HG02970 (cell line): ENCODE data around the gene C1orf21.

Experiments
- ATAC-seq: cut with Tn5 transposase; IDR thresholded peaks from one replicate; pipeline ENCODE4 v1.9.1; 2021; ENCODE audit warnings: mild to moderate bottlenecking, moderate library complexity, moderate number of reproducible peaks; ENCODE audit not compliant: unreplicated experiment, low FRiP score

The C1orf21 gene

DNA sequence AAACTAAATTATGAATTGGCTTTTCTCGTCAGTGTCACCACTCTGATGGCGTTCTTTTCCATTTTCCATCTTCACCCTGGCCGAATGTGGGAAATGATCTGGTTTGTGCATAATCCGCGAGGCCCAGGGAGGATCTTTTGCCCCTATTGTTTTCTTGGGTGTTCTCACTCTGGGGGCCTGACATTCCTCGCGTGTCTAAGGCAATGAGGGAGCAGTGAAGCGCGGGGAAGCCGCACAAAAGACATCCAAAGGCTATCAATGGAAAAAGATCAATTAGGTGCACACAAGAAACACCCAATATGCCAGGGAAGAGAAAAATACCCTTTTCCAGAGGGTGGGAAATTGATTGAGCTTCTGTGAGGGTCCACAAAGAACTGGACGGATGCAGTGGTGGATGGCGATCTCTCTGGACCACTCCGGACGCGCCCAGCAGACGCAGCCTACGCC, 941 bp upstream of the C1orf21 start:
- no peak for ATAC-seq

DNA sequence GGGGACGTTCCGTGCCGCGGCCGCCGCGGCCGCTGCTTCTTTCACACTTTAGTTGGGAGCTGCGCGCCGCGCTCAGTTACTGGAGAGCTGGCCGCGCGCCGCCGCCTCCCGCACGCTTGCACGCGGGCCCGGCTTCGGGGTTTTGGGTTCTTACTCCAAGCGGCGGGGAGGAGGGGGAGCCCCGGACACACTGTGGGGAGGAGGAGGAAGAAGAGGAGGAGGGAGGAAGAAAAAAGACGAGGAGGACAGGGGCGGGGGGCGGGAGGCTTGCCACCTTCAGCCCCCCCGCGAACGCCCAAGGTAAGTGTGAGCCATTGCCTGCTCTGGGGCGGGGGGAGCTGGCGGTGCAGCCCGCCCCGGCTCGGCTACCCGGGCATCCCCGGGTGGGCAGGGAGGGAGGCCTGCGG, 243 bp downstream of the C1orf21 start:
- ATAC-seq: no peak

DNA sequence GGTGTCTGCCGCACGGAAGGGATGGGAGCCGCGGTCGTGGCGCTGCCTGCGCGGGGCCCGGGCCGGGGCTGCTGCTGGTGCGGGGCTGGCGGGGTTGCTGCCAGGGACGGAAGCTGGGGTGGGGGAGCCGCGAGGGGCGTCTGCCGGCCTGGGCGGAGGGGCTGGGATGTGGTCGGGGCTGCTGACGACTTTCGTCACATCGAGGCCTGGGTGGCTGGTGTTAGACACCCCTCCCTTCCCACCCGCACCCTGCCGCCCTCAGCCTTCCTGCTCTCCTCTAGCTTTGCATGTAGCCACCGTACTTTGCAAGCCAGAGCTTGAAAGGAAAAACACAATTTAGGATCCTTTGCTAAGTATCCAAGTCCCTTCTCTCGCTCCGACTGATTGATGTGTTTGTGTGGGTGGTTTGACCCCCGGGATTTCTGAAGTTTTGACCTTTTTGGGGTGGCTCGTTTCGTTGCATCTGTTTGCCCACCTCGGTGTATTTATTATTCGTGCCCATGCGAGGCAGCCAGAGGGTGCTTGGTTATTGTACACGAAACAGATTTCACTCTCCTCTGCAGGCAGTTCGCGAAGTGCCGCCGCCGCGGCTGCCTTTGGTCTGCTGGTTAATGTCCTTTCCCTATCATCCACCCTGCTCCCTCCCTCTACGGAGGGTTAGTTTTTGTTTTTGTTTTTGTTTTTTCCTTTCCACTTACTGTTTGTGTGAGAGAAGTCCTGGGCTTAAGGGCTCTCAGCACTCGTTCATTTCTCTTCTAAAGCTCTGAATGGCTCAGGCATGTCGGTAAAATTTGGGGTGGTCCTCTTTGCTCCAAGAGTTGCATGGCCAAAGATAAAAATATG, 868 bp downstream of the C1orf21 start:
- no peak for ATAC-seq

DNA sequence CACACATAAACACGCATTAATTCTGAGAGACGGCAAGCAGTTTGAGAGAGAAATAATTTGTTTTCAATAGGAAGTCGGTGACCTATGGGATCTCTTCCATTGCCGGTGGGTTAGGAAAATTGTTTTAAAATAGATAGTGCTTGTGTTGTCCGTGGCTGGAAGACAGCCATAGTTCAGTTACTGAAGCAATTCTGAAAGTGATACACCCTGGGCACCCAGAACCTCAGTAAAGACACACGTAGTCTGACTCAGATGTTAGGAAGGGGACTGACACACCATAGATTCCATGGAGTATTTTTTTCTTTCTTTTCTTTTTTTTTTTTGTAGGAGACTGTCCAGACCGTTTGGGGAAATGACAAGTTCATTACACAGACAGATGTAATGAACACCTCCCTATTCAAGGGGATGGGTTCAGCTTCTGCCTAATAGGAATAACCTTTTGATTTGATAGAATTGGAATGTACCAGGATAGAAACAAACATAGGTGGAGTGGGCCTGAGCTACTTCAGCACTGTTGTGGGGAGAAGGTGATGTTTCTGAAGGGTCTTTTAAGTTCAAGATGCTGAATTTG, 1.6 kb downstream of the C1orf21 start:
- no peak for ATAC-seq

DNA sequence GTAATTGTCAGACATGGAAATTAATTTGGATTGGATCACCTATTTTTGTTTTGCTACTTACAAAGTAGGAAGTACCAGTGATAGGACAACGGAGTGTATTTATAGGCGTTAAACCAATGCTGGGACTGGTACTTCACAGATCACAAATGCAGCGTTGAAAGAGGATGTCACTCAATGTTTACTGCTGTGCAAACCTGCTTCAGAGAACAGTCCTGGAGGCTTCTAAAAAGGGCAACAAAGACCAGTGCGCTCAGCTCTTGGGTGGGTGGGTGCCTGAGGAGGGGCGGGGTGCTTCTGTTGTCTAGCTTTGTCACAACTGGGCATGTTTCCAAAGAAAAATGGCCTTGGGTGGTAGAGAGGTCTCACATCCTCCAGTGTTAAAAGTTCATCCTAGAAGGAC, 2.1 kb downstream of the C1orf21 start:
- no peak for ATAC-seq

DNA sequence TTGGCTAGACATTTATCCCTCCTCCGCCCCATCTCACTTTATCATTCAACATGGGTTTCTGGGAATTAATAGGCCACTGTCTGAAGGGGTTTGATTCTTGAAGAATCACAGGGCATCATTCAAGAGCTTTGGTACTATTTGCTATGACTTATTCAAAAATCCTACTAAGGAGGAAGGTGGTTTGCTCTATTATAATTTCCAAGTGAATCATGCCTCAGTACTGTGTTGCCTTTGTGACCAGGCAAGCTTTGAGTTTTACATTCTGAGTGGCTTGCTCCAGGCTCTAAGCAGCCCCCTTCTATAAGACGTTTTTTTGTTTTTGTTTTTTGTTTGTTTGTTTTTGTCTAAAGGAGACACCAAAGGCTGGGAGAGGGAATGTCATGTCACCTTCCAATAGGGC, 2.6 kb downstream of the C1orf21 start:
- no peak for ATAC-seq

DNA sequence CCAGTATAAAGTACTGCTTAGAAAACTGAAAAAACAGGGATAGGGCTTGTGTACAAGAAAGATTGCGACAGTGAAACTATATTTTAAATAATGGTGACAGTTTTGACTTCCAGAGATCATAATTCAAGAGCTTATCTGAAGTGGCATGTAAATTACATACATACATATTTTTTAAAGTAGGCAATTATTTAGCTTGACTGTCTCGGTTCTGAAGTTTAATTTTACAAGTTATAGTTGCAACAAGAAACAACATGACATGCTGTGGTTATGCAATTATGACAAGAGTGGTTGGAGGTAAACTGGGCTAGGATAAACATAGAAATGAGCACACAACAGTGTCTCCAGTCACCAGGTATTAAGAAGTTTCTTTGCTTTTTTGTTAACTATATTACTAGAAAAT, 4.1 kb downstream of the C1orf21 start:
- ATAC-seq: no peak

DNA sequence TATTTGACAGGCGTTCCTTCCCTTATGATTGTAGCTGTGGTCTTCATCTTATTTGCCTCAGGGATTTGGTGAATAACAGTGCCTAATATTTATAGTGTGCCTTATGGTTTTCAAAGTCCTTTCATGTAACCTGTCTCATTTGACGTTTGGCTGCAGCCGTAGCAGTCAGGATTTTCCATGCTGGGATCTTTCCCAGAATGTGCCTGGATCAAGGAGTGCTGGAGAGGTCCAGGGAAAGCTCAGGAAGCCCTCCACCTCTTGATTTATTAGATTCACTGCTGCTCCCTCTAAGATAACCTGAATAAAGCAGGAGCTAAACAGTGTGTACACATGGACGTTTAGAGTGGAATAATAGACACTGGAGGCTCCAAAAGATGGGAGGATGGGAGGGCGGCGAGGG, 5.2 kb downstream of the C1orf21 start:
- no peak for ATAC-seq

DNA sequence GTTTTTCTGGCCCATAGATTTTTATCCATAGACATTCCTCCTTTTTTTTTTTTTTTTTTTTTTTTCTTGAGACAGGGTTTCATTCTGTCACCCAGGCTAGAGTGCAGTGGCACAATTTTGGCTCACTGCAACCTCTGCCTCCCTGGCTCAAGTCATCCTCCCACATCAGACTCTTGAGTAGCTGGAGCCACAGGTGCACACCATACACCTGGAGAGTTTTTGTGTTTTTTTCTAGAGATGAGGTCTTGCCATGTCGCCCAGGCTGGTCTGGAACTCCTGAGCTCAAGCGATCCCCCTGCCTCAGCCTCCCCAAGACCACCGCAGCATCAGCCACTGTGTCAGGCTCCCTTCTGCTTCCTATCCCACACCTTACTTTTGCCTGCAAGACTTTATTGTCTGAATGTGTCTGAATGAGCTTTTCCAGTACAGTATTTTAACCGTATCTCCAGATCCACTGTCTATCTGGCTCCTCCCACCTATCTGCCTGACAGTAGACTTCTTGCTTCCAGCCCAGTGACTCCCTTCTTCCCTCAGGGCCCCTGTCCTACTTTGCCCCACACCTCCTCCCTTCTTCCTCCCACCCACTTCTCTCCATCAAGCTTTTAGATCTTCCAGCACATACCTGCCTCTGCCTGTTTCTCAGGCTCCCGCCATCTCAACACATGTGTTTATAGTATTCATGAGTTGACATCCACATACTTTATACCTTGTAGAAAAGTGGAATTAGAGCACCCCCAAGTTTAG, 6.1 kb downstream of the C1orf21 start:
- no peak for ATAC-seq

DNA sequence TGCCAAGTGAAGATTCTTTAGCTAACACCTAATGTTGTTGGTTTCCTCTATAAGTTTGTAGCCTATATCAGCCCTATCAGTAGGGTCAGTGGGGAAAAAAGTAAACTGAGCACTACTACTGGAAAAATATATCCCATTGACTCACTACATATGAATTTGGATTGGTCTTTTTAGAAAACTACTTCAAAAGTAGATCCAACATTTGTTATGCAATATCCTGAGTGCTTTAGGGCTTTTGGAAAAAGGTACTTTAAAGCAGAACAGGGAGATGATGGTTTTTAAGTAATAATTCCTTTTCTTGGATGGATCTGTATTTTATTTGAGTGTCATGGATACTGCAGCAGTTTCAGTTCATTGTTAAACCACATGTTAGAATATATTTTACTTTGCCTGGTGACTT, 7.1 kb downstream of the C1orf21 start:
- ATAC-seq: no peak

DNA sequence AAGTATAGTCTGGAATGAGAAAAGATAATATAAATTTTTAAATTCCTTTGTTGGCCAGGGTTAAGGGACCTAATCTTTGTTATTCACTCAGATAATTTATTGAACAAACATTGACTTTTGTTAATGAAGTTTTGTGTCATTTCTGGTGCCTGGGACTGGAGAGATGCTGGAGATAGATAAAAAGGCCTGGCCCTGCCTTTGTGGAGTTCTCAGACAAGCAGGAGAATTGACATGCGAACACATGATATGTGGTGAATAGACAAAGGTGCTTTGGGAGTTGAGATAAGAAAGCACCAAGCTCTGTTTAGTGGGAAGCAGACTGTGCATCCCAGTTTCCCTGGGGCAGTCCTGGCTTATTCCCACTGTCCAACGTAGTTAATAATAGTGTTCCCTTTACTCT, 8.5 kb downstream of the C1orf21 start:
- ATAC-seq: no peak

DNA sequence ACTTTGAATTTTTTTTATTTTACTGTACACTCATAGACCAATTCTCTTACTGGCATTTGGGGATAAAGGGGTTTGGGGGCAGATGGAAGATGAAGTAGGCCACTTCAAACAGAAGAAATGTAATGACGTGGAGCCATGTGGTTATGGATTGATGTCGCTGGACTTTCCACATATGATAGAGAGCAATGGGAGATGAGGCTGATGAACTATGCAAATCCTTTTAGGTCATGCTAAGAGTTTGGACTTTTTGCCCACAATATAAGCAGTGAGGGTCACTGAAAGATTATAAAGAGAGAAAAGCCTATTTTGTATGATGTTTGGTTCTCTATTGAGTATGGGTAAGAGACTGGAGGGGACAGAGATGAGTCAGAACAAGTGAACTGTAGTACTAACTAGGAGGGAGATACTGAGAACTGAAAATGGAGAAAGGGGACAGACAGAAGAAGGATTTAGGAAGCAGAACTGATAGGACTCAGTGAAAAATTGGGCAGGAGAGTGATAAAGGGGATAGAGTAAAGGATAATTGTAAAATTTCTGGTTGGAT, 9.2 kb downstream of the C1orf21 start:
- ATAC-seq: no peak

DNA sequence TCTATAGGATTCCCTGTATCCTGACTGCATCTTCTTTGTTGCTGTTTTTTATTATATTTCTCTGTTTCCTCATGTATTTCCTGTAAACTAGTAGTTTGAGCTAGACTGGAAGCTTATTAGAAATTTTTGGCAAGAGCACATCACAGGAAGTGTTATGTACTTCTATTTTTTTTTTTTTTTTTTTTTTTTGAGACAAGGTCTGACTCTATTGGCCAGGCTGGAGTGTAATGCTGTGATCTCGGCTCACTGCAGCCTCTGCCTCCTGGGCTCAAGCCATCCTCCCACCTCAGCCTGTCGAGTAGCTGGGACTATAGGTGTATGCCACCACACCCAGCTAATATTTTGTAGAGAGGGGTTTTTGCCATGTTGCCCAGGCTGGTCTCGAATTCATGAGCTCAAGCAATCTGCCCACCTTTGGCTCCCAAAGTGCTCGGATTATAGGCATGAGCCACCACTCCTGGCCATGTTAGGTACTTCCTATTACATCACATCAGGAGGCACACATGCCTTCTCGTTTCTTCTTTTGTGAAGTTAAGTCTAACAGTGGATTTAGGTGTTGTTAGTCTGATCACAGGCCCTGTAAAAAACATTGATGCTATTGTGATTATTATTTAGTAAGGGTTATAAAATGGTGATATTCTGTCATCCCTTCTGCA, 12.5 kb downstream of the C1orf21 start:
- no peak for ATAC-seq

DNA sequence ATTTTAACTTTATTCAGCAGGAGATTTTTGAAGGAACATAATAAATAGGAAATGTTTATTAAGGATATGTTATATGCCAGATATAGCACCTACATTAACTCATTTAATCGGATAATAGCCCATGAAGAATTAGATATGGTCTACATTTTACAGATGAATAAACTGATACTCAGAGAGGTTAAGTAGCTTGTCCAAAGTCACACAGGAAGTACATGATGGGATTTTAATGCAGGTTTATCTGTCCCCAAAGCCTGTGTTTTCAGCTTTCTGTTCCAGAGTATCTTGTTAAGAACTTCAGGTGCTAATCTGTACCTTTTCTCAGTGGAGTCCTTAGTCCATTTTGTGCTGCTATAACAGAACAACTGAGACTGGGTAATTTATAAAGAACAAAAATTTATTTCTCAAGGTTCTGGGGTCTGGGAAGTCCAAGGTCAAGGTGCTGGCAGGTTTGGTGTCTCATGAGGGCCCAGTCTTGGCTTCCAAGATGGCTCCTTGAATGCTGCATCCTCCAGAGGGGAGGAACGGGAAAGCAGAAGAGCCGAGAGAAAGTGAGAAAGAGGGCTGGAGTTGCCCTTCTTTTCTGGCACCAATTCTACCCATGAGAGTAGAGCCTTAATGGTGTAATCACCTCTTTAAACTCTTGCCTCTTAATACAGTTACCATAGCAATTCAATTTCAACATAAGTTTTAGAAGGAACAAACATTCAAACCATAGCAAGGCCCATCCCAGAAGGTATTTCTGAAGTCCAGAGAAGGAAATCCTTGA, 17.3 kb downstream of the C1orf21 start:
- ATAC-seq: no peak

DNA sequence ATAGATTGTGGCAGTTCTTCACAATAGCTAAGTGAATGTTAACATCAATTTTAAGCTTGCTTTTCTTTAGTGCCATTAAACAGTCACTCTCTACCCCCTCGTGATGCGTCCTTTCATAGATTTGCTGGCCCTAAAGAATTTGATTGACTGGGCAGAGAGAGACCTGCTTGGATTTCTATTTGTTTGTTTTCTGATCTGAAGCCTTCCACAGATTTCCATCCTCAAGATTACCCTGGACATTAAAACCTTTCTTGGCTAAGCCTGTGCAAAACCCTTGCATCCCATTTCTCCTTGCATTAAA, 17.8 kb downstream of the C1orf21 start:
- no peak for ATAC-seq

DNA sequence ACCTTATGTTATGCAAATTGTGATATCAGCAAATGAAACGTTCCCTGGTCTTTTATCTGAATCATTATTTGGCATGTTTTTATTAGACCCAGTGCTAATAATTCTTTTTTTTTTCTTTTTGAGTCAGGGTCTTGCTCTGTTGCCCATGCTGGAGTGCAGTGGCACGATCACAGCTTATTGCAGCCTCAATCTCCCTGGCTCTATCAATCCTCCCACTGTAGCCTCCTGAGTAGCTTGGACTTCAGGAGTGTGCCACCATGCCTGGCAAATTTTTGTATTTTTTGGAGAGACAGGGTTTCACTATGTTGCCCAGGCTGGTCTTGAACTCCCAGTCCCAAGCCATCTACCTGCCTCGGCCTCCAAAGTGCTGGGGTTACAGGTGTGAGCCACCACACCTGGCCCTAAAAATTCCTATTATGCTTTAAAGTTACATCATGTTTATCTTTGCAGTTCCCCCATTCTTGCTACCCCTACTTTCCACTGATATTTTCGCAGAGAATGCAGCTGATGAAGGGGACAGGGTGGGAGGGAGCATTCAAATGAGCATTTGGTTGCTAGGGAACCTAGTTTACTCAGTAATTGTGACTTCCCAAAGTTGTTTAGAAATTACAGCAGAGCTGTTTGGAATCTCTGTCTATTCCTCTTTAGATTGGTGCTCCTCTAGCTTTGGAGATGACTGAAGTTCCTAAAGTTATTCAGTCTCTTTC, 18.4 kb downstream of the C1orf21 start:
- ATAC-seq: no peak

DNA sequence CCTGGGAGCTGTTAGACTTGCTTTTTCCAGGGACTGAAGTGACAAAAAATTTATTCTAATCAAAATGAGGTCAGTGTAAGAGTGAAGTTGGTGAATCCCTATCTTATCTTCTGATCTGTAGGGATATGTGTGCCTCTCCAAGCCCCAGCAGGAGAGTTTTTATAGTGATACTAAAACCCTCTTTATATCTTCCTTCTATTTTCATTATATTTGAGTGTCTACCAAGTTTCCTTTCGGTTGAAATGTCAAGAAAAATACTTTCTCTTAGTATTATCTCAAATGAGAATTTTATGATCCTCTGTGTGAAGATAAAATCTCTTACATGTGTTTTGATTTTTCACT, 18.9 kb downstream of the C1orf21 start:
- ATAC-seq: no peak

DNA sequence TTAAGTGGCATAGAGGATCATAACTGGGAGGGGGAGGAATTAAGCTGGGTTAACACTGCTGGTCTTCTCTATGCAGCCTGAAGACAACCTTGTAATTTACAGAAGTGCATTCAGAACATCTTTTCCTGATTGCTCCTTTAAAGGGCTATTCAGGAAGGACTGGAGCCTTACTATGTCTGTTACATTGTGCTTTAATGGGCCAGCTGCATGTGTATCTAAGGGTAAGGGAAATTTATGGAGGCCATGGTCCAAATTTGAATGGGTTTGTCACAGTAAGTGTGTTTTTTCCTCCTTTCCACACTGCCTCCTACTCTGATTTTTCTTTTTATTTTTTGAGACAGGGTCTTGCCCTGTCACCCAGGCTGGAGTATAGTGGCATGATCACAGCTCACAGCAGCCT, 19.6 kb downstream of the C1orf21 start:
- no peak for ATAC-seq

DNA sequence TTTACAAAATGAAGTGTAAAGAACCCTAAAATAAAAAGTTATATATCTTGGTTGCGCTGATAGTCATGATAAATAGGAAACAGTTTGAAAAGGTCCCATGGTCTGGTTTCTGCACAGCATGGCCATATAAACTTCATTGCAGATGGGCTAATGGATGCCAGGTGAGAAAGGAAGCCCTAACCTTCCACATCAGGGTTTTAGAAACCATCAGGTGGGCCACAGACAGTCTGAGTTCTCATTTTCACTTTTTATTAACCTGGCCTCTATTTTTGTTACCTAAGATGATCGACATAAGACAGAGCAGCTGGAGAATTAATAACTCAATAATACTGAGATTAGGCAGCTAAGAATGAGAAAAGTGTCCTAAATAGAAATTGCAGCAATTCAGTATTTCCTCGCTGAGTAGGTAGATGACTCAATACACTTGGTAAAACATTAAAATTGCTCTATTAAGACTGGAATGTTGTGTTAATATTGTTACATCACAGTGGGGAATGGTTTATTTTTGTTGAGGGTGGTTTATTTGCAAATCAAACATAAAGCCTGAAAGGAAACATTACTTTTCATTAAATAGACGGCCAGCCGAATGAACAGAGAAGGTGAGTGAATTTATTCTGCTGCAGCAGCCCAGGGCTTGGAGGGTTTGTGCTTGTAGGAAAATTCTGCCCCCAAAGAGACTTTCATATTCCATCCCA, 21.1 kb downstream of the C1orf21 start:
- ATAC-seq: no peak
